Caco-2 (cell line): ENCODE data around the gene PPP6R2. TPM values are rescaled to one million over a fixed set of nuclear protein-coding genes. Genes with fewer than 3 reads are reported as not detected.

ENCODE experiments used
- BruUV-seq: library from RNA; stranded (reverse); fragments of 400-500 nt; replicated peaks from 2 replicates; lab custom pipeline; 2021; lab: Mats Ljungman, UMichigan
- CTCF ChIA-PET: fragments of 300-600 bp; sonication (Branson Sonifier 250); formaldehyde crosslinking; loops from one replicate; lab custom pipeline; 2022; ENCODE audit warnings: antibody characterized with exemption; lab: Charles Lee
- POLR2A ChIA-PET: fragments of 300-600 bp; sonication (Branson Sonifier 250); formaldehyde crosslinking; loops from one replicate; lab custom pipeline; 2022; ENCODE audit warnings: antibody characterized with exemption; lab: Charles Lee
- DNase-seq, 2 experiments: peaks; one replicate each; pipeline versions ENCODE4 v3.0.0 to v3.0.0-alpha.2; 2020 to 2022
- H3K27me3 ChIP-seq: replicated peaks from 2 replicates; pipeline ENCODE4 v1.6.0; 2011; ENCODE audit warnings: low read length; ENCODE audit not compliant: control insufficient read depth, insufficient read depth
- H3K36me3 ChIP-seq: 2 replicates; pipeline ENCODE4 v1.5.1; 2011; ENCODE audit warnings: low read length; ENCODE audit not compliant: control insufficient read depth, insufficient read depth
- H3K4me1 ChIP-seq: fragments of 250-450 bp; sonication (Bioruptor Pico); 2 replicates; pipeline ENCODE4 v1.5.1; 2020; ENCODE audit warnings: mild to moderate bottlenecking
- H3K4me3 ChIP-seq: 2 replicates; pipeline ENCODE4 v1.5.1; 2011; ENCODE audit warnings: low read depth, mild to moderate bottlenecking, control low read depth, low read length
- H3K9me3 ChIP-seq: fragments of 250-450 bp; sonication (Bioruptor Pico); 2 replicates; pipeline ENCODE4 v1.5.1; 2020; ENCODE audit warnings: mild to moderate bottlenecking, moderate library complexity
- H3K27ac Mint-ChIP-seq: one replicate; pipeline ENCODE4 v1.8.0; 2022; ENCODE audit warnings: mixed read lengths; ENCODE audit not compliant: unreplicated experiment
- H3K27me3 Mint-ChIP-seq: one replicate; pipeline ENCODE4 v1.8.0; 2022; ENCODE audit warnings: mixed read lengths; ENCODE audit not compliant: insufficient read depth, unreplicated experiment
- H3K36me3 Mint-ChIP-seq: one replicate; pipeline ENCODE4 v1.8.0; 2022; ENCODE audit warnings: mild to moderate bottlenecking, mixed read lengths; ENCODE audit not compliant: insufficient read depth, unreplicated experiment
- H3K4me1 Mint-ChIP-seq: one replicate; pipeline ENCODE4 v1.8.0; 2022; ENCODE audit warnings: low read depth, mixed read lengths; ENCODE audit not compliant: unreplicated experiment
- H3K4me3 Mint-ChIP-seq: one replicate; pipeline ENCODE4 v1.8.0; 2022; ENCODE audit warnings: mild to moderate bottlenecking, moderate library complexity, mixed read lengths; ENCODE audit not compliant: unreplicated experiment
- H3K9me3 Mint-ChIP-seq: one replicate; pipeline ENCODE4 v1.8.0; 2022; ENCODE audit warnings: mixed read lengths; ENCODE audit not compliant: unreplicated experiment
- CTCF ChIP-seq, 2 experiments: fragments of 200-600 bp in 1 of 2; IDR thresholded peaks; 1 replicate in 1 of 2; 2 replicates in 1 of 2; pipeline versions ENCODE4 v1.5.1 to v1.8.0; 2011 to 2022; ENCODE audit warnings: antibody characterized with exemption in 1 of 2, control low read depth in 1 of 2, inconsistent platforms in 1 of 2, low read depth in 1 of 2, low read length in 1 of 2, mild to moderate bottlenecking in 1 of 2, moderate library complexity in 1 of 2; ENCODE audit not compliant: insufficient read depth in 1 of 2, severe bottlenecking in 1 of 2, unreplicated experiment in 1 of 2
- intact Hi-C: fragments of 100-400 bp; cut with micrococcal nuclease; formaldehyde crosslinking; loops from one replicate; pipeline ENCODE4 v1.10.0; 2022; ENCODE audit not compliant: unreplicated experiment
- total RNA-seq: library from RNA; stranded (reverse); gene quantifications from 2 replicates; pipeline ENCODE4 v1.2.3, GENCODE V29; 2022

The PPP6R2 gene
- total RNA-seq, 1 experiment from 2014 or later: 60.7 TPM

GRCh38 chr22:50356186-50356585 is 13.1 kb downstream of the PPP6R2 start:
- peaks cover 23% of the 10 kb centered on the region for H3K36me3 Mint-ChIP-seq
- no peak overlapping the region for H3K27ac Mint-ChIP-seq
- H3K4me1 Mint-ChIP-seq: no peaks in the 10 kb centered on the region
- H3K9me3 ChIP-seq: no peaks in the 10 kb centered on the region
- no TSS peak for BruUV-seq
- POLR2A ChIA-PET: no interaction called here
- no peaks in the 10 kb centered on the region for H3K36me3 ChIP-seq
- no peak overlapping the region for H3K4me3 Mint-ChIP-seq
- intact Hi-C loops: no loop called here
- no peaks in the 10 kb centered on the region for H3K4me1 ChIP-seq
- no peak for DNase-seq
- no peaks in the 10 kb centered on the region for H3K27me3 ChIP-seq
- no peak overlapping the region for H3K4me3 ChIP-seq
- CTCF ChIA-PET: interaction anchor here (0.7 kb wide), 1 partner anchor 253 kb away, joined by 6 read pairs; no protein-coding TSS in a partner anchor
- no peak for TF ChIP-seq CTCF (IDR thresholded peaks at IDR 0.05; ENCODE audit: insufficient read depth in 1 of 2, low read depth in 1 of 2, low read length in 1 of 2, severe bottlenecking in 1 of 2, unreplicated experiment in 1 of 2)
- H3K27me3 Mint-ChIP-seq: no peaks in the 10 kb centered on the region
- no peaks in the 10 kb centered on the region for H3K9me3 Mint-ChIP-seq

GRCh38 chr22:50357222-50357621 is 14.1 kb downstream of the PPP6R2 start:
- POLR2A ChIA-PET: no interaction called here
- Histone ChIP-seq H3K27me3 (no peaks in the 10 kb centered on the region), H3K36me3 (no peaks in the 10 kb centered on the region), H3K4me3 (no peak overlapping the region), H3K4me1 (no peaks in the 10 kb centered on the region), H3K9me3 (no peaks in the 10 kb centered on the region)
- DNase-seq: no peak
- H3K9me3 Mint-ChIP-seq: no peaks in the 10 kb centered on the region
- no peak overlapping the region for H3K4me3 Mint-ChIP-seq
- no peak for TF ChIP-seq CTCF (IDR thresholded peaks at IDR 0.05; ENCODE audit: insufficient read depth in 1 of 2, low read depth in 1 of 2, low read length in 1 of 2, severe bottlenecking in 1 of 2, unreplicated experiment in 1 of 2)
- intact Hi-C loops: no loop called here
- H3K36me3 Mint-ChIP-seq: peaks cover 23% of the 10 kb centered on the region
- BruUV-seq: no TSS peak
- no peaks in the 10 kb centered on the region for H3K27me3 Mint-ChIP-seq
- H3K4me1 Mint-ChIP-seq: no peaks in the 10 kb centered on the region
- CTCF ChIA-PET: interaction anchor here (0.6 to 1.1 kb wide), 3 partner anchors 9 to 341 kb away, joined by 4 to 5 read pairs (median 4); no protein-coding TSS in a partner anchor
- no peak overlapping the region for H3K27ac Mint-ChIP-seq

GRCh38 chr22:50357756-50358155 is 14.6 kb downstream of the PPP6R2 start:
- no peaks in the 10 kb centered on the region for H3K27me3 ChIP-seq
- CTCF ChIA-PET: interaction anchor here (0.6 to 1.1 kb wide), 3 partner anchors 9 to 340 kb away, joined by 4 to 5 read pairs (median 4); no protein-coding TSS in a partner anchor
- POLR2A ChIA-PET: no interaction called here

More at GRCh38 chr22:50357756-50358155, 14.6 kb downstream of the PPP6R2 start:
- Histone ChIP-seq H3K4me3 (no peak overlapping the region), H3K36me3 (no peaks in the 10 kb centered on the region), H3K4me1 (no peaks in the 10 kb centered on the region), H3K9me3 (no peaks in the 10 kb centered on the region)
- intact Hi-C loops: no loop called here
- Mint-ChIP-seq H3K27ac (no peak overlapping the region), H3K9me3 (no peaks in the 10 kb centered on the region), H3K27me3 (no peaks in the 10 kb centered on the region), H3K4me1 (no peaks in the 10 kb centered on the region), H3K4me3 (no peak overlapping the region), H3K36me3 (peaks cover 23% of the 10 kb centered on the region)
- DNase-seq: no peak
- no peak for TF ChIP-seq CTCF (IDR thresholded peaks at IDR 0.05; ENCODE audit: insufficient read depth in 1 of 2, low read depth in 1 of 2, low read length in 1 of 2, severe bottlenecking in 1 of 2, unreplicated experiment in 1 of 2)
- no TSS peak for BruUV-seq
